ENCODE data around the gene ZFYVE1.
"Not testable (repeated sequence)": the region's sequence is repeated elsewhere in the genome, so short reads cannot be mapped to it uniquely, and the experiment has no call there.

Gene ZFYVE1

GRCh38 chr14:72968316-72968715 is 58.6 kb downstream of the ZFYVE1 start:
- no peak for TF ChIP-seq CTCF (IDR thresholded peaks at IDR 0.05; ENCODE audit: low read depth, low read length, missing control alignments)
- DNase-seq (ENCODE audit: low read depth), result no peak

GRCh38 chr14:72966038-72966437 is 60.9 kb downstream of the ZFYVE1 start:
- no peak for TF ChIP-seq CTCF (IDR thresholded peaks at IDR 0.05; ENCODE audit: low read depth, low read length, missing control alignments)
- no peak overlapping the region for H3K4me3 ChIP-seq (ENCODE audit: low read depth, low read length)
- no peak for DNase-seq (ENCODE audit: low read depth)

More at GRCh38 chr14:72968316-72968715, 58.6 kb downstream of the ZFYVE1 start:
- H3K4me3 ChIP-seq (ENCODE audit: low read depth, low read length), result no peak overlapping the region

- no peak for TF ChIP-seq CTCF (IDR thresholded peaks at IDR 0.05; ENCODE audit: low read depth, low read length, missing control alignments)
- H3K4me3 ChIP-seq (ENCODE audit: low read depth, low read length), result no peak overlapping the region
- DNase-seq (ENCODE audit: low read depth), result no peak
Observed at GRCh38 chr14:72965249-72965648, 61.7 kb downstream of the ZFYVE1 start.

- no peak overlapping the region for H3K4me3 ChIP-seq (ENCODE audit: low read depth, low read length)
- TF ChIP-seq CTCF (IDR thresholded peaks at IDR 0.05; ENCODE audit: low read depth, low read length, missing control alignments), result no peak
- DNase-seq (ENCODE audit: low read depth), result no peak
Observed at GRCh38 chr14:72962829-72963312, 64.0 kb downstream of the ZFYVE1 start.

- not testable (repeated sequence) for DNase-seq (ENCODE audit: low read depth); H3K4me3 ChIP-seq (ENCODE audit: low read depth, low read length)
Observed at GRCh38 chr14:72962336-72962754, 64.6 kb downstream of the ZFYVE1 start.

- H3K4me3 ChIP-seq (ENCODE audit: low read depth, low read length), result no peak overlapping the region
- TF ChIP-seq CTCF (IDR thresholded peaks at IDR 0.05; ENCODE audit: low read depth, low read length, missing control alignments), result no peak
- DNase-seq (ENCODE audit: low read depth), result no peak
Observed at GRCh38 chr14:72961579-72962335, 65.1 kb downstream of the ZFYVE1 start.

GRCh38 chr14:72961016-72961415 is 65.9 kb downstream of the ZFYVE1 start:
- H3K4me3 ChIP-seq (ENCODE audit: low read depth, low read length); DNase-seq (ENCODE audit: low read depth): not testable (repeated sequence)

GRCh38 chr14:72958548-72958947 is 68.4 kb downstream of the ZFYVE1 start:
- no peak overlapping the region for H3K4me3 ChIP-seq (ENCODE audit: low read depth, low read length)
- no peak for DNase-seq (ENCODE audit: low read depth)
- TF ChIP-seq CTCF (IDR thresholded peaks at IDR 0.05; ENCODE audit: low read depth, low read length, missing control alignments), result no peak

All from GM12864 (cell line).